Smooth muscle cell (in vitro differentiated cells): Measurements from ENCODE around the gene LRMDA. TPM values are rescaled to one million over a fixed set of nuclear protein-coding genes. Genes with fewer than 3 reads are reported as not detected.

Experiments
- DNase-seq: peaks from one replicate; lab custom pipeline; 2025; ENCODE audit not compliant: unreplicated experiment; lab: John Stamatoyannopoulos, UW
- H2AFZ ChIP-seq: fragments of 200-600 bp; sonication (generic); 2 replicates; pipeline ENCODE4 v1.6.0; 2016; ENCODE audit warnings: antibody characterized with exemption, low read depth, mild to moderate bottlenecking
- H3F3A ChIP-seq: fragments of 200-600 bp; sonication (generic); 2 replicates; pipeline ENCODE4 v1.6.0; 2017; ENCODE audit warnings: antibody characterized with exemption, low read depth
- H3K27ac ChIP-seq: fragments of 200-600 bp; sonication (generic); 2 replicates; pipeline ENCODE4 v1.5.1; 2016; ENCODE audit warnings: low read depth, mild to moderate bottlenecking
- H3K27me3 ChIP-seq: fragments of 200-600 bp; sonication (generic); 2 replicates; pipeline ENCODE4 v1.6.1; 2016; ENCODE audit warnings: low read depth, mild to moderate bottlenecking
- H3K36me3 ChIP-seq: fragments of 200-600 bp; sonication (generic); 2 replicates; pipeline ENCODE4 v1.5.1; 2016; ENCODE audit warnings: low read depth
- H3K4me1 ChIP-seq: fragments of 200-600 bp; sonication (generic); 2 replicates; pipeline ENCODE4 v1.5.1; 2016; ENCODE audit warnings: low read depth
- H3K4me2 ChIP-seq: fragments of 200-600 bp; sonication (generic); 2 replicates; pipeline ENCODE4 v1.6.0; 2016; ENCODE audit warnings: mild to moderate bottlenecking
- H3K4me3 ChIP-seq: fragments of 200-600 bp; sonication (generic); 2 replicates; pipeline ENCODE4 v1.5.1; 2016; ENCODE audit warnings: mild to moderate bottlenecking
- H3K79me2 ChIP-seq: fragments of 200-600 bp; sonication (generic); 2 replicates; pipeline ENCODE4 v1.6.0; 2016; ENCODE audit warnings: low read depth, mild to moderate bottlenecking
- H3K9ac ChIP-seq: fragments of 200-600 bp; sonication (generic); 2 replicates; pipeline ENCODE4 v1.6.0; 2016; ENCODE audit warnings: low read depth
- H3K9me3 ChIP-seq: fragments of 200-600 bp; sonication (generic); replicated peaks from 2 replicates; pipeline ENCODE4 v1.5.1; 2016; ENCODE audit warnings: low read depth
- H4K20me1 ChIP-seq: fragments of 200-600 bp; sonication (generic); 2 replicates; pipeline ENCODE4 v1.6.0; 2016; ENCODE audit warnings: low read depth
- CTCF ChIP-seq: fragments of 200-600 bp; sonication (generic); IDR thresholded peaks from 2 replicates; pipeline ENCODE4 v1.5.1; 2017; ENCODE audit warnings: borderline replicate concordance, mild to moderate bottlenecking, antibody characterized with exemption; ENCODE audit not compliant: insufficient read depth, poor library complexity, severe bottlenecking
- WGBS: methylation state at CpG from one replicate; pipeline ENCODE4 v1.1.7; 2016; ENCODE audit warnings: low lambda C conversion rate; 5-methylcytosine and 5-hydroxymethylcytosine counted together
- polyA plus RNA-seq: library from polyadenylated mRNA; unstranded; fragments of >200 nt; fragmentation: Nextera tagmentation; extraction: Ambion mirVana; gene quantifications from 2 replicates; pipeline ENCODE4 v1.2.1, GENCODE V29; 2016
- total RNA-seq: library from RNA; depleted of rRNA; stranded (reverse); fragments of >200 nt; gene quantifications from 2 replicates; pipeline ENCODE4 v1.2.3, GENCODE V29; 2014

Gene LRMDA
- total and polyA plus RNA-seq, 2 experiments from 2014 or later: 1.5 to 1.6 TPM

GRCh38 chr10:76440426-76440825, 1009.0 kb downstream of the LRMDA start:
- WGBS: 83% methylated on average over 5 of the region's 5 CpGs
- H3K4me1 ChIP-seq: no peaks in the 10 kb centered on the region
- H3K27me3 ChIP-seq: no peaks in the 10 kb centered on the region
- H2AFZ ChIP-seq: no peak overlapping the region
- no peaks in the 10 kb centered on the region for H3K36me3 ChIP-seq
- no peaks in the 10 kb centered on the region for H3K9me3 ChIP-seq
- no peak for TF ChIP-seq CTCF
- DNase-seq: no peak
- no peaks in the 10 kb centered on the region for H3K79me2 ChIP-seq
- H3K4me3 ChIP-seq: no peak overlapping the region
- no peak overlapping the region for H3K9ac ChIP-seq
- H3K4me2 ChIP-seq: no peak overlapping the region
- no peak overlapping the region for H3K27ac ChIP-seq
- no peaks in the 10 kb centered on the region for H4K20me1 ChIP-seq
- no peaks in the 10 kb centered on the region for H3F3A ChIP-seq

GRCh38 chr10:76442113-76442512, 1010.7 kb downstream of the LRMDA start:
- no peaks in the 10 kb centered on the region for H3K27me3 ChIP-seq
- H3K27ac ChIP-seq: no peak overlapping the region
- no peak overlapping the region for H3K4me2 ChIP-seq
- H3K4me1 ChIP-seq: no peaks in the 10 kb centered on the region
- H3K36me3 ChIP-seq: no peaks in the 10 kb centered on the region
- no peaks in the 10 kb centered on the region for H3F3A ChIP-seq
- WGBS: 86% methylated on average over 5 of the region's 5 CpGs
- no peaks in the 10 kb centered on the region for H4K20me1 ChIP-seq
- no peaks in the 10 kb centered on the region for H3K9me3 ChIP-seq
- TF ChIP-seq CTCF: no peak
- no peak for DNase-seq
- H3K9ac ChIP-seq: no peak overlapping the region
- no peak overlapping the region for H2AFZ ChIP-seq
- no peaks in the 10 kb centered on the region for H3K79me2 ChIP-seq
- no peak overlapping the region for H3K4me3 ChIP-seq

GRCh38 chr10:76444034-76444800, 1012.8 kb downstream of the LRMDA start:
- no peak overlapping the region for H3K4me2 ChIP-seq
- H2AFZ ChIP-seq: no peak overlapping the region
- no peak overlapping the region for H3K4me3 ChIP-seq
- no peaks in the 10 kb centered on the region for H4K20me1 ChIP-seq
- no peaks in the 10 kb centered on the region for H3K4me1 ChIP-seq
- no peaks in the 10 kb centered on the region for H3K9me3 ChIP-seq
- H3K27me3 ChIP-seq: no peaks in the 10 kb centered on the region
- DNase-seq: no peak
- H3K27ac ChIP-seq: no peak overlapping the region
- WGBS: 85% methylated on average over 6 of the region's 6 CpGs
- TF ChIP-seq CTCF: no peak
- H3K79me2 ChIP-seq: no peaks in the 10 kb centered on the region
- H3K36me3 ChIP-seq: no peaks in the 10 kb centered on the region
- no peak overlapping the region for H3K9ac ChIP-seq
- no peaks in the 10 kb centered on the region for H3F3A ChIP-seq

GRCh38 chr10:76447578-76447977, 1016.2 kb downstream of the LRMDA start:
- WGBS: 62% methylated on average over 1 of the region's 1 CpG

More at GRCh38 chr10:76447578-76447977, 1016.2 kb downstream of the LRMDA start:
- Histone ChIP-seq H3K9ac (no peak overlapping the region), H3K4me1 (no peaks in the 10 kb centered on the region), H3K9me3 (no peaks in the 10 kb centered on the region), H2AFZ (no peak overlapping the region), H3F3A (no peaks in the 10 kb centered on the region), H3K79me2 (no peaks in the 10 kb centered on the region), H3K36me3 (no peaks in the 10 kb centered on the region), H3K27me3 (no peaks in the 10 kb centered on the region), H4K20me1 (no peaks in the 10 kb centered on the region), H3K4me2 (no peak overlapping the region), H3K4me3 (no peak overlapping the region), H3K27ac (no peak overlapping the region)
- TF ChIP-seq CTCF: no peak
- no peak for DNase-seq
